IPS-18c (cell line): Measurements from ENCODE around the gene RORC.
"Not testable (repeated sequence)": the region's sequence is repeated elsewhere in the genome, so short reads cannot be mapped to it uniquely, and the experiment has no call there.

Experiments
- H3K4me3 ChIP-seq: 2 replicates; pipeline ENCODE4 v1.7.0; 2013; ENCODE audit warnings: low read depth, mild to moderate bottlenecking, low read length, moderate library complexity; ENCODE audit not compliant: insufficient read depth
- H3K9me3 ChIP-seq: one replicate; pipeline ENCODE4 v1.6.1; 2013; ENCODE audit warnings: mild to moderate bottlenecking, low read length, moderate library complexity; ENCODE audit not compliant: control insufficient read depth, insufficient read depth

RORC gene

DNA sequence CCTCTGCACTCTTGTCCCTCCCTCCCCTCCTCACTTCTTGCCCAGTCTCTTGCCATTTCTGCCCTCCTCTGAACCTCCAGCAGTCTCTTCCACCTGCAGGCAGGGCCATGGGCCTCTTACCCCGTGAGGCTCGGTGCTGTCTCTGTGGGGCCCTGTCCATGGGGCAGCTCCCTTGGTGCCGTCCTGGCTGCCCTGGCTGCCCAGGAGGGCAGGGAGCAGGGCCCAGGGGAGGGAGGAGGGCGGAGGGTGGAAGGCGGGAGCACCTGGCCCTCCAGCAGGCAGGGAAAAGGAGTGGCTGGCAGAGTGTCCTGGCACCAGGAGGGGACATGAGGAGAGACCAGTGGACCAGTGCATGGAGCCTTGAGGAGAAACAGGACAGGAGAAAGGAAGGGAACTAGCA is at the start of gene RORC:
RORC (minus strand) TSS at position 198 of the 400 bp plus-strand sequence; CDS start at position 160, 38 bp downstream.
- Histone ChIP-seq H3K4me3 (no peak within 1 kb of the TSS), H3K9me3 (no peaks in the 10 kb centered on the region)

DNA sequence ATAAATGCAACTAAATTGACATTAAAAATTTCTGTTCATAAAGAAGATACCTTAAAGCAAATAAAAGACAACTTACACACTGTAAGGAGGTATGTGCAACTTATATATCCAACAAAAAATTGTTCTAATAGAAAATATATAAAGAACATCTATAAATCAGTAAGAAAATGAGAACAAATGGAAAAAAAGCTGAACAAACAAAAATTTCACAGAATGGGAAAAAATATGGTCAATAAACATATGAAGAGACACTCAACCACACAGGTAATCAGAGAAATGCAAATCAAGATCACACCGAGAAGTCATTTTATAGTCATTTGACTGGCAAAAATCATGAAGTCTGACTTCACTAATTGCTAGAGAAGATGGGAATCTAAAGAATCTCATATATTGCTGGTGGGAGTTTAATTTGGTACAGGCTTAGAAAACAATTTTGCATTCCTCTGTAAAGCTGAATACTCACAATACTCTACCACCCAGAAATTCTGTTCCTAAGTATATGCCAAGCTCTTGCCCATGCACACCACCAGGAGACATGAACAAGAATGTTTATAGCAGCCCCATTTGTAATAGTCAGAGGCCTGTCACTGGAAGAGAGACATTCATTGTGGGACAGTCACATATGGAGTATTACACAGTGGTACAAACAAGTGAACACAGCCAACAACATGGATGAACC is 44.0 kb upstream of the RORC start:
- Histone ChIP-seq H3K4me3 (no peak overlapping the region), H3K9me3 (no peaks in the 10 kb centered on the region)

DNA sequence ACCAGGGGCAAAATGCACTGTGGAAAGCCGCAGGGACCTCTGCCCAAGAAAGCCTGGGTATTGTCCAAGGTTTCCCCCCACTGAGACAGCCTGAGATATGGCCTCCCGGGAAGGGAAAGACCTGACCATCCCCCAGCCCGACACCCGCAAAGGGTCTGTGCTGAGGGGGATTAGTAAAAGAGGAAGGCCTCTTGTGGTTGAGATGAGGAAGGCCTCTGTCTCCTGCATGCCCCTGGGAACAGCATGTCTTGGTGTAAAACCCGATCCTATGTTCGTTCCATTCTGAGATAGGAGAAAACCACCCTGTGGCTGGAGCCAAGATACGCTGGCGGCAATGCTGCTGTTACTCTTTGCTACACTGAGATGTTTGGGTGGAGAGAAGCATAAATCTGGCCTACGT is 41.2 kb upstream of the RORC start:
- H3K4me3 ChIP-seq, H3K9me3 ChIP-seq: not testable (repeated sequence)

DNA sequence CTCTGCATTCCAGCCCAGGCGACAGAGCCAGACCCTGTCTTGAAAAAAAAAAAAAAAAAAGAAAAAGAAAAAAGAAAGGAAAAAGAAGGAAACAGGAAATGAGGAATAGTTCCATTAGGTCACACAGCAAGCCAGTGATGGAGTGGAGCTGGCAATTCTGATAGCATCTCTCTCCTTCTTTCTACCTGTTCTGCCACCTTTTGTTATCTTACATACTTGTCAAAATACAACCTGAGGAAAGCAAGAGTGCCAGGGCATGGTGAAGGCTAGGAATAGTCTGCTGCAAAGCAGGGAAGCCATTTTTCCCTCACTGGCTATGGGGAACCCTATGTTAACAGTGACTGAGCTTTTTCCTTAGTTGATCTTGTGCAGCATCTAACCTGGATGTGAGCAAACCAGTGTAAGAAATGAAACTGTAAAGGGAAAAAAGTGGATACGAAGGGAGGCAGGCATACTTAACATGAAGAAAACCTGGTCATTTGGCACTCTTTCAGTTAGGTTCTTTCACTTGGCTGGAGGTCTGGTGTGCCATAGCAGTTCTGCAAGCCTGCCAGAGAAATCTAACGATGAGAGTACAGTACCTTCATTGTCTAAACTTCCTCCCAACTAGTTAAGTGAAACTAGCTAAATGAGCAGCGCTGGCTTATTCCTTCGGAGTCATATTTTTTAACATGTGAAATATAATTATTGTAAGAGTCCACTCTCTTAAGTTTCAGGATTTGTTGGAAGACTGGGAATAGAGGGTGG is 39.9 kb upstream of the RORC start:
- H3K4me3 ChIP-seq = no peak overlapping the region
- no peaks in the 10 kb centered on the region for H3K9me3 ChIP-seq

DNA sequence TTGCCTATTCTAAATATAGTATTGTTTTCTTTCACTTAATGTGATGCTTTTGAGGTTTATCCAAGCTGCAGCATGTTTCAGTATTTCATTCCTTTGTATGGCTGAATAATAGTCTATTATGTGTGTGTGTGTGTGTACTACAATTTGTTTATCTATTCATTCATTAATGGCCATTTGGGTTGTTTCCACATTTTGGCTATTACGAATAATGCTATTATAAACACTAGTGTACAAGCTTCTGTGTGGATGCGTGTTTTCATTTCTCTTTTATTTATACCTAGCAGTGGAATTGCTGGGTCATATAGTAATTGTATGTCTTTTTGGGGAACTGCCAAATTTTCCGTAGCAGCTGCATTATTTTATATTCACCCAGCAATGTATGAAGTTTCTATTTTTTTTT is 36.9 kb upstream of the RORC start:
- peaks cover 2% of the 10 kb centered on the region for H3K9me3 ChIP-seq
- H3K4me3 ChIP-seq = no peak overlapping the region

DNA sequence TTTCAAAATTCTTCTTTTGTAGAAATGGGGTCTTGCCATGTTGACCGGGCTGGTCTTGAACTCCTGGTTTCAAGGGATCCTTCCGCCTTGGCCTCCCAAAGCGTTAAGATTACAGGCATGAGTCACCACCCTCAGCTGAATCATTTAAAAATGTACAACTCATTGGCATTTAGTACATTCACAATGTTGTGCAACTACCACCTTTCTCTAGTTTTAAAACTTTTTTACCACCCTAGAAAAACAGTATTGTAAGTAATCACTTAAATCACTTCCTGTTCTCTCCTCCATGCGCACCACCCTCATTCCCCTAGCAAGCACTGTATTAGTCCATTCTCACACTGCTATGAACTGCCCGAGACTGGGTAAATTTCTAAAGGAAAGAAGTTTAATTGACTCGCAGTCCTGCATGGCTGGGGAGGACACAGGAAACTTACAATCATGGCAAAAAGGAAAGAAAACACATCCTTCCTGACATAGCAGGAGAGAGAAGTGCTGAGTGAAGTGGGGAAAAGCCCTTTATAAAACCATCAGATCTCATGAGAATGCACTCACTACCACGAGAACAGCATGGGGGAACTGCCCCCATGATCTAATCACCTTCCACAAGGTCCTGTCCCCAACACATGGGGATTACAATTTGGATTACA is 36.3 kb upstream of the RORC start:
- no peak overlapping the region for H3K4me3 ChIP-seq

DNA sequence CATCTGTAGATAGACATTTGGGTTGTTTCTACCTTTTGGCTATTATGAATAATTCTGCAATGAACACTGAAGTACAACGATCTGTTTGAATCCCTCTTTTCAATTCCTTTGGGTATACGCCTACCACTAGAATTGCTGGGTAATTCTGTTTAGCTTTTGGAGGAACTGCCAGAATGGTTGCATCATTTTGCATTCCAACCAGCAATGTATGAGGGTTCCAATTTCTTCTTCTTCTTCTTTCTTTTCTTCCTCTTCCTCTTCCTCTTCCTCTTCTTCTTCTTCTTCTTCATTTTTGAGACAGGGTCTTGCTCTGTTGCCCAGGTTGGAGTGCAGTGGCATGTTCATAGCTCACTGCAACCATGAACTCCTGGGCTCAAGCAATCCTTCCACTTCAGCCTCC is 35.7 kb upstream of the RORC start:
- H3K4me3 ChIP-seq = no peak overlapping the region
- H3K9me3 ChIP-seq = peaks cover 2% of the 10 kb centered on the region

More for the DNA sequence above, 36.3 kb upstream of the RORC start:
- H3K9me3 ChIP-seq = peaks cover 2% of the 10 kb centered on the region

DNA sequence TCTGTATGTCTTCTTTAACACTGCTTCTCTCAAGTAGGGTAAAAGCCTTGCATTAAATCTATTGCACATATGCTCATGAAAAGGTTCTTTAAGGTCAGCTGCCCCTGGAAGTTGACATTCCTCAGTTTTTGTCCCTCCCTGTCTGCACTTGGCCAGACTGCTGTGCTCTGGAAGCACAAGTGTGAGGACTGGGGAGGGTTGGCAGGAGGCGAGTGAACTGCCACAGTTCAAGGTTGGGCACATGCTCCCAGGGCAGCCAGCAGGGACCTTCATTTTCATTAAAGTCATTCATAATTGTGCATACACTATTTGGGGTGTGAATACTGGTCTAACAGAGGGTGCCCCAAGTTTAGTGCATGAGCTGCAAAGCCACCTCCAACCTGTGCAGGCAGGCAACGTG is 32.8 kb upstream of the RORC start:
- Histone ChIP-seq H3K4me3 (no peak overlapping the region), H3K9me3 (peaks cover 2% of the 10 kb centered on the region)

DNA sequence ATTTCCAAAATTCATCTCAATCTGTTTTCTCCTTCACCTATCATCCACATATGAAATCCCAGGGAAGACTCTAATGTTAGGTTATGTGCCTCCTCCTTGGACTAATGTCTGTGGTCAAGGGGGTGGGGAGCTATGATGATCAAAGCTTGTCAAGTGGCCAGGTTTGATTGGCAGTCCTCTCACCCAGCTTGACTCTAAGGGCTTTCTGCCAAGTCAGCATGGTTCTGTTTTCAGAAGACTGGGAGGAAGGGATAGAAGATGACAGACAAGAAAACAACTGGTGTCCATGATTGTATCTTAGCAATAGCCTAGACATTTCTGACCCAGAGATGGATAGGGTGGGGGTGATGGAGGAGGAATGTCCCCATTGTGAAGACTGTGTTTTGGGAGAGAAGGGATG is 31.0 kb upstream of the RORC start:
- Histone ChIP-seq H3K9me3 (peaks cover 2% of the 10 kb centered on the region), H3K4me3 (no peak overlapping the region)

DNA sequence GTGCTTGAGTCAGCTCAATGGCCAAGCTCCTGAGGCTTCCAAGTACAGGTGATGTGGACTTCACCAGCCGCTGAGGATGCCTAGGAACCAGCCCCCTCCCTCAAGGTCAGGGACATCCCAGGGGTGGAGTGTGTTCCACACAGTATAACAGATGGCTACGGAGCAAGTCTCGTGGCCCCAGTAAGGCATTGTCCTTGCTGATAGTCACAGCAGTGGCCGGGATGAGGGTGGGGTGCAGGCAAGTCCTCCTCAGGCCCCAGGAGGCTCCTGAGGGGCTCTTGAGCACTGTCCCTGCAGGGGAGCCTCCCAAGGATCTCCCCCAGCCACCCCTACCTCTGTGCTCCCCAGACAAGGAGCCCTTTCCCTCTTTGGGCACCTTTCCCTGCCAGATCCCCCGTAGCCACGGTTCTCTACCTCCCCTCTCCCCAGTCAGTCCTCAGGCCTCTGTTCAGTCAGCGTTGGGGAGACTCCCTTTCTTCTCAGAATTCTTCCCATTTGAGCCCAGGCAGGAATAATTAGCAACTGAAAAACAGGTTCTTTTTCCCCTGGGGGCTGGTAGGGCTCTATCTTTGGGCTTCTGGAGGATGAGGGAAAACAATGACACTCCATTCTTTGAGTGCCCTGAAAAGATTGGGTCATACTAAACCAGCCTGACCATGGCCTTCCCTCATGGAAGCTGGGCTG is 29.0 kb upstream of the RORC start:
- Histone ChIP-seq H3K9me3 (peaks cover 2% of the 10 kb centered on the region), H3K4me3 (no peak overlapping the region; the same call in 1 of the 2 replicates)

DNA sequence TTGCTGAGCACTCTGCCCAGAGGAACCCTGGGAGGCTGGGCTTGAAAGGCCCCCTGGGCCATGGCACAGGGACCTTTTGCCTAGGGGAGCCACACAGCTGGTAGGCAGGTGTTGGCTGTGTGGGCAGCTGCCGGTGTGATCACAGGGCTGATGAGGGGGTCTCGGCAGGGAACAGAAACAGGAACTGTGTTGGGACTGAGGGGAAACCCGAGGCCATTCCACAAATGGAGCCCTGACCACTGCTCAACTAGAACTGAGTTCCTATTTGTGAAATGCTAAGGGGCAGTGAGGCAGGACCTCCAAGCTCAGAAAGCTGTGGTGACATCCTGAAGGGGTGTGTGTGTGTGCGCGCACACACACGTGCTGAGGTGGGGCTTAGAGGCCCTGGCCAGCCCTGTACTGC is 28.3 kb upstream of the RORC start:
- Histone ChIP-seq H3K4me3 (no peak overlapping the region), H3K9me3 (peaks cover 2% of the 10 kb centered on the region)

DNA sequence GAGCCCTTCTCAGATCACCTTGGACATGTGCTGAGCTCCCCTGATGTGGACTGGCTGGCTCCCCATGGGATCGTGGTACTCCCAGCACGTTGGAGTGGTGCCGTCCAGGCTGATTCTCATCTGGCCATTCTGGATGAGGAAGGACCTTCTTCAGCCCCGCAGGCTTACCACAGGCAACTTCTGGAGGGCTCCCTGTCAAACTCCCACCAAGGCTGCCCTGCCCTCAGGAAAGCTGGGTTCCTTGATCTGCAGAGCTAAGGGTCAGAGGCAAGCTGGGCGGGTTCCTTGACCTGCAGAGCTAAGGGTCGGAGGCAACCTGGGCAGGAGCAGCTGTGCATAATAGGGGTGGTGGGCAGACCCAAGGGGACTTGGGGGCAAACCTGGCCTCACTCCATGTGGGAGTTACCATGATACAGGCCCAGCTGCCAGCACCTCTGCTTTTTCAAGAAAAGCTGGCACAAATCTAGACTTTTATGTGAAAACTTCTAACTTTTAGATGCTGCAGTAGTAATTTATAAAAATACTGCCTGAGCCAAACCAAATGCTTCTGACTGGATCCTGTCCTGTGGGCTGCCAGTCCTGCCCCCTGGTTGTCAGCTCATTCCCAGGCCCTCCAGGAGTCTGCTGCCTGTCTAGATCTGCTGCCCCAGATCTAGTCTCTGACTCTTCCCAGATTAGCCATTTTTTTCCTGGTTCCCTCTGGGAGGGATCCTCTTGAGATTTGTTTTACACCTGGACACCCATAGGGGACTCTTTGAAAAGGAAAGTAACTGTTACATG is 27.5 kb upstream of the RORC start:
- peaks cover 2% of the 10 kb centered on the region for H3K9me3 ChIP-seq
- no peak overlapping the region for H3K4me3 ChIP-seq

DNA sequence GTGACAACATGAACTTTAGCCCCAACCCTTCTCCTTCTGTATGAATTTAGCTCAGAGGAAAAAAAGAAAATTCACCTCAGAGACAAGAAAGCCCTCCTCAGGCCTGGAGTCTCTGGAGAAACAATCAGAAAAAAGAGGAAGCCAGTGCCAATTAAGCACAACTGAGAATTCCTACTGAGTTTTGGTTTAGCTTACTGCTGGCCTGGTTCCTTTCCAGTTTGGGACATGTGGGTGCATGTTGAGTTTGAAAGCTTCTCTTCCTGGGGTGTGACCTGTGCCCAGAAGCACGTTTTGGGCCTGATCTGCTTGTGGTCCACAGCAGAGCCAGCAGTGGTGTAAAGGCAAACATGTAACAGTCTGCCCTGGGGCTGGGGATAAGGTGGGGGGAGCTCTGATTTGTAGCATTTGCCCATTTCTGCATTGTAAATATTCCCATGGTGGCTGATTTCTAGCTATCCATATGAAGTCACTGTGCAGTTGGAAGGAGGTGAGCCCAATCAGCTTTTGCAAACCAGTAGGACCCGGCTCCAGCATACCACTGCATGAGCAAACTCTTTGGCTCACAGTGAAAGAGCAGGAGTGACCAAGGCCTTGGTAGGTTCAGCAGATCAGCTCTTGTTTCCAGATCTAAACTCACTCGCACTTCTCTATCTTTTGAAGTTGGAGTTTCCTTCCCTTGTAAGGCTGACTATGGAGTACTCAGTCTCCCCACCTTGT is 26.6 kb upstream of the RORC start:
- H3K4me3 ChIP-seq = no peak overlapping the region
- H3K9me3 ChIP-seq = no peaks in the 10 kb centered on the region

DNA sequence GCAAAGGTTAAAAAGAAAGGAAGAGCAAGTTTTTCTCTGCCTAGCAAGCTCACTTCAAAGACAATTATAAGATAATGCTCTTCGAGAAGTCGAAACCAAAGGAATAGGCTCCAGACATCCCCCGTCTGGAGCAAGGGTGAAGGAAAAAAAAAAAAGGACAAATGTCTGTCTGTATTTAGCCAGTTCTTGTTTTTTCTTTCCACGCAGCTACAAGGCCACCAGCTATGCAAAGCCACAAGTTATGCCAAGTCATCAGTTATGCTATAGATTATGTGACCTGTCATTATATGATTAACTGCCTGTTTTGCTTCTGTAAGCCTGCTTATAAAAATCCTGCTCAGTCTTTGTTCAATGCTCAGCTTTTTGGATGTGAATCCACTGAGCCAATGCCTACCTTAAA is 24.3 kb upstream of the RORC start:
- no peaks in the 10 kb centered on the region for H3K9me3 ChIP-seq
- H3K4me3 ChIP-seq = no peak overlapping the region

DNA sequence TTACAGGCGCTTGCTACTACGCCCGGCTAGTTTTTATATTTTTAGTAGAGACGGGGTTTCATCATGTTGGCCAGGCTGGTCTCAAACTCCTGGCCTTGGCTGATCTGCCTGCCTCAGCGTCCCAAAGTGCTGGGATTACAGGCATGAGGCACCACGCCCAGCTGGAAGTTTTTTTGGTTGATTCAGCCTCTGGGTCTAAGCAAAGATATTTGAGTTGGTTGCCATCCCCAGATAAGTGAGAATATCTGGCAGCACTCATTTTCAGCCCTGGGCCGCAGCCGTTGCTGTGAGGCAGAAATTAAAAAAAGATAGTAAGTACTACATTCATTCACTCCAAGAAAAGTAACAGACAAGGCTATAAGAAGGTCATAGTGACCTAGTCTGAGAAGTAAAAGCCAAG is 23.9 kb upstream of the RORC start:
- H3K9me3 ChIP-seq, H3K4me3 ChIP-seq: not testable (repeated sequence)

DNA sequence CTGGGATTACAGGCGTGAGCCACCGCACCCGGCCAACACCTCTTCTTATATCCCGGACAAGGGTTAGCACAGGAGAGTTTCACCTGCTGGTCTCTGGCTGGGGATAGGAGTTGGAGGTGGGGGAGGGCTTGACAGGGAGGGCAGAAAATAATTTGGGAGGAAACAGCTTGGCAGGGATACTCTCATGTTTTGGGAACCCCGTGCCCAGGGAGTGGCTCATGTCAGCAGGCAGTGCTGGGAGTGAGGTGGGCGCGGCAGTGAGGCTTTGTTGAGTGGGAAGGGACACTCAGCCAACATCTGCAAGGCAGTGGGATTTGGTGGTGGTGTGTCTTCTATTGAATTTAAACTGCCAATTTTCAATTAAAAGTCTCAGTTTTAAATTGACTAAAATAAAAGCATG is 23.1 kb upstream of the RORC start:
- no peaks in the 10 kb centered on the region for H3K9me3 ChIP-seq
- H3K4me3 ChIP-seq = no peak overlapping the region
